Tibial nerve (tissue), 3 donors: ENCODE measurements around the gene BAHCC1.

Source experiments
- EP300 ChIP-seq, 2 donors: sonication (generic); formaldehyde crosslinking; IDR thresholded peaks; one replicate each; pipeline ENCODE4 v1.6.1; 2017; ENCODE audit warnings: antibody characterized with exemption in 2 of 2, mild to moderate bottlenecking in 1 of 2
- POLR2A ChIP-seq, 2 donors: fragments of 450-650 bp; IDR thresholded peaks; one replicate each; pipeline ENCODE4 v1.6.1; 2017; ENCODE audit warnings: antibody characterized with exemption in 2 of 2, mild to moderate bottlenecking in 2 of 2, moderate library complexity in 2 of 2

DNA sequence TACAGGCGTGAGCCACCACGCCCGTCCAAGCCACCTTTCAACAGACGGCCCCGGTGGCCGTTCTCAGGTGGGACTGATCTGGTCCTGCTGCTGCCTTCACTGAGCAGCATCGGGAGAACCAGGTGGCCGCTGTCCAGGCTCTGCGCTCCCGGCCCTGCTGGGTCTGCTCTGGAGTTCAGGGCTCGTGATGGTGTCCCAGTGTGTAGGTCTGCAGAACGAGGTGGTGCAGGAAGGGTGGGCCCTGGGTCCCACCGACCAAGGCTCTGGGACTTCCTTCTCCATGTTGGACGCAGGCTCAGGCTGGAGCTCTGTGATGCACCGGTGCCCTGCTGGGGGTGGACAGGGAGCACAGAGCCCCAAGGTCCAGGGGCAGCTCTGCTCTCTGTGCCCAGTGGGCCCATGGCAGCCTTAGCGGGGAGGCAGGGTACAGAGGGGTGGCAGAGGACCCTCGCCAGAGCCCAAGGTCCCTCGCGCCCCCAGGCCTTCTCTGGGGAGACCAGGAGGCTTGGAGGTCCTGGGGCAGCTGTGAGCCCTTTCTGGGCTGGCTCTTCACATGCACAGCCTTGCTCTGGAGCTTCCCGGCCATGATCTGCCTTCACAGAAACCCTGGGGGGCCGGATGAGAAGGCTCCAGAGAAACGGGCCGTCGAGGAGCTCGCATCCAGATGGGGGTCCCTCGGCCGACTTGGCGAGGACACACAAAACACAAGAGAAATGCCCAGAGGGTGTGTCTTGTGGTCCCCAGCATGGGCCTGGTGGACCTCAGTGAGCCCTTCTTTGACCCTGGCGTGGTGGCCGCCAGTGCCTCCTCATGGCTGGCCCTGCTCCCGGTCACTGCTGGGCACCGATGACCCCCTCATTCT lies 26.9 kb upstream of the BAHCC1 start:
- no peak for TF ChIP-seq EP300 (IDR thresholded peaks at IDR 0.05)
- TF ChIP-seq POLR2A (IDR thresholded peaks at IDR 0.05) = no peak
